ENCODE results near the gene TRAF2. TPM values are rescaled to one million over a fixed set of nuclear protein-coding genes. Genes with fewer than 3 reads are reported as not detected.
"Not testable (repeated sequence)": the region's sequence is repeated elsewhere in the genome, so short reads cannot be mapped to it uniquely, and the experiment has no call there.

The TRAF2 gene
- 10 to 100 TPM in 2 of 4 donors, 1 to 10 TPM in 2; 8.6 to 16.1 (median 10.5) TPM for total RNA-seq

- peak within 1 kb of the TSS; percentile 85 for H3K27ac ChIP-seq
- H3K9me3 ChIP-seq, result no peaks in the 10 kb centered on the region
- DNase-seq (ENCODE audit: low spot score in 2 of 2), result peak; percentile 97 to 98
- TF ChIP-seq POLR2AphosphoS5 (IDR thresholded peaks at IDR 0.05) (peak in 1 of 3 donors; percentile 81), EP300 (IDR thresholded peaks at IDR 0.05) (no peak)
- H3K36me3 ChIP-seq, result no peaks in the 10 kb centered on the region
- WGBS, result no CpG with 5 or more reads among the region's 88 CpGs
- peaks cover 43% of the 10 kb centered on the region for H3K4me1 ChIP-seq
- H3K27me3 ChIP-seq, result no peaks in the 10 kb centered on the region
- peak within 1 kb of the TSS; percentile 98 for H3K4me3 ChIP-seq
Observed at GRCh38 chr9:136885950-136886578, at the start of gene TRAF2. TRAF2 (plus strand) TSS chr9:136886516; CDS start chr9:136898741, 12,225 bp downstream.

GRCh38 chr9:136837146-136837855 lies 49.0 kb upstream of the TRAF2 start:
- H3K27me3 ChIP-seq, result no peaks in the 10 kb centered on the region
- H3K4me1 ChIP-seq, result peaks cover 21% of the 10 kb centered on the region
- H3K36me3 ChIP-seq, result peaks cover 55% of the 10 kb centered on the region
- no peak overlapping the region for H3K4me3 ChIP-seq
- TF ChIP-seq CTCF (IDR thresholded peaks at IDR 0.05) (no peak), POLR2AphosphoS5 (IDR thresholded peaks at IDR 0.05) (no peak), EP300 (IDR thresholded peaks at IDR 0.05) (no peak), POLR2A (IDR thresholded peaks at IDR 0.05) (no peak)
- WGBS, result 95% methylated on average over 19 of the region's 27 CpGs
- H3K9me3 ChIP-seq, result no peaks in the 10 kb centered on the region
- no peak for DNase-seq (ENCODE audit: low spot score in 2 of 2)
- no peak overlapping the region for H3K27ac ChIP-seq

- Histone ChIP-seq H3K36me3 (peaks cover 50% of the 10 kb centered on the region), H3K4me1 (peaks cover 27% of the 10 kb centered on the region)
- H3K27ac ChIP-seq; H3K9me3 ChIP-seq; H3K4me3 ChIP-seq; DNase-seq (ENCODE audit: low spot score in 2 of 2); H3K27me3 ChIP-seq: not testable (repeated sequence)
- no CpG with 5 or more reads among the region's 15 CpGs for WGBS
Observed at GRCh38 chr9:136837856-136838277, 48.4 kb upstream of the TRAF2 start.

GRCh38 chr9:136838314-136839228 lies 47.7 kb upstream of the TRAF2 start:
- no peak overlapping the region for H3K27ac ChIP-seq
- 100% methylated on average over 1 of the region's 29 CpGs for WGBS
- peaks cover 34% of the 10 kb centered on the region for H3K4me1 ChIP-seq
- H3K27me3 ChIP-seq, result peaks cover 4% of the 10 kb centered on the region
- no peak for TF ChIP-seq CTCF (IDR thresholded peaks at IDR 0.05)
- TF ChIP-seq EP300 (IDR thresholded peaks at IDR 0.05), result no peak
- TF ChIP-seq POLR2AphosphoS5 (IDR thresholded peaks at IDR 0.05), result no peak
- no peak for TF ChIP-seq POLR2A (IDR thresholded peaks at IDR 0.05)
- no peak for DNase-seq (ENCODE audit: low spot score in 2 of 2)
- H3K9me3 ChIP-seq, result no peaks in the 10 kb centered on the region
- peaks cover 44% of the 10 kb centered on the region for H3K36me3 ChIP-seq
- H3K4me3 ChIP-seq, result no peak overlapping the region

GRCh38 chr9:136839229-136840139 lies 46.8 kb upstream of the TRAF2 start:
- 91% methylated on average over 14 of the region's 36 CpGs for WGBS
- H3K27ac ChIP-seq, result no peak overlapping the region
- DNase-seq (ENCODE audit: low spot score in 2 of 2), result no peak
- H3K4me3 ChIP-seq, result no peak overlapping the region
- H3K9me3 ChIP-seq, result no peaks in the 10 kb centered on the region
- peaks cover 43% of the 10 kb centered on the region for H3K4me1 ChIP-seq
- H3K36me3 ChIP-seq, result peaks cover 41% of the 10 kb centered on the region
- peaks cover 12% of the 10 kb centered on the region for H3K27me3 ChIP-seq
- no peak for TF ChIP-seq CTCF (IDR thresholded peaks at IDR 0.05)
- TF ChIP-seq POLR2AphosphoS5 (IDR thresholded peaks at IDR 0.05), result no peak
- TF ChIP-seq POLR2A (IDR thresholded peaks at IDR 0.05), result no peak
- TF ChIP-seq EP300 (IDR thresholded peaks at IDR 0.05), result no peak
